Activated gamma-delta T cell (primary cell): ENCODE measurements around the gene RNF112.

Source experiments
- DNase-seq: peaks from one replicate; lab custom pipeline; 2025; lab: John Stamatoyannopoulos, UW
- total RNA-seq, 2 donors: gene quantifications; one replicate each; lab custom pipeline; 2026; lab: John Stamatoyannopoulos, UW

The RNF112 gene, protein sequence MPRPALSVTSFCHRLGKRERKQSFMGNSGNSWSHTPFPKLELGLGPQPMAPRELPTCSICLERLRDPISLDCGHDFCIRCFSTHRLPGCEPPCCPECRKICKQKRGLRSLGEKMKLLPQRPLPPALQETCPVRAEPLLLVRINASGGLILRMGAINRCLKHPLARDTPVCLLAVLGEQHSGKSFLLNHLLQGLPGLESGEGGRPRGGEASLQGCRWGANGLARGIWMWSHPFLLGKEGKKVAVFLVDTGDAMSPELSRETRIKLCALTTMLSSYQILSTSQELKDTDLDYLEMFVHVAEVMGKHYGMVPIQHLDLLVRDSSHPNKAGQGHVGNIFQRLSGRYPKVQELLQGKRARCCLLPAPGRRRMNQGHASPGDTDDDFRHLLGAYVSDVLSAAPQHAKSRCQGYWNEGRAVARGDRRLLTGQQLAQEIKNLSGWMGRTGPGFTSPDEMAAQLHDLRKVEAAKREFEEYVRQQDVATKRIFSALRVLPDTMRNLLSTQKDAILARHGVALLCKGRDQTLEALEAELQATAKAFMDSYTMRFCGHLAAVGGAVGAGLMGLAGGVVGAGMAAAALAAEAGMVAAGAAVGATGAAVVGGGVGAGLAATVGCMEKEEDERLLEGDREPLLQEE
- 0.20 to 0.74 reads per million in 2 donors for total RNA-seq

DNA sequence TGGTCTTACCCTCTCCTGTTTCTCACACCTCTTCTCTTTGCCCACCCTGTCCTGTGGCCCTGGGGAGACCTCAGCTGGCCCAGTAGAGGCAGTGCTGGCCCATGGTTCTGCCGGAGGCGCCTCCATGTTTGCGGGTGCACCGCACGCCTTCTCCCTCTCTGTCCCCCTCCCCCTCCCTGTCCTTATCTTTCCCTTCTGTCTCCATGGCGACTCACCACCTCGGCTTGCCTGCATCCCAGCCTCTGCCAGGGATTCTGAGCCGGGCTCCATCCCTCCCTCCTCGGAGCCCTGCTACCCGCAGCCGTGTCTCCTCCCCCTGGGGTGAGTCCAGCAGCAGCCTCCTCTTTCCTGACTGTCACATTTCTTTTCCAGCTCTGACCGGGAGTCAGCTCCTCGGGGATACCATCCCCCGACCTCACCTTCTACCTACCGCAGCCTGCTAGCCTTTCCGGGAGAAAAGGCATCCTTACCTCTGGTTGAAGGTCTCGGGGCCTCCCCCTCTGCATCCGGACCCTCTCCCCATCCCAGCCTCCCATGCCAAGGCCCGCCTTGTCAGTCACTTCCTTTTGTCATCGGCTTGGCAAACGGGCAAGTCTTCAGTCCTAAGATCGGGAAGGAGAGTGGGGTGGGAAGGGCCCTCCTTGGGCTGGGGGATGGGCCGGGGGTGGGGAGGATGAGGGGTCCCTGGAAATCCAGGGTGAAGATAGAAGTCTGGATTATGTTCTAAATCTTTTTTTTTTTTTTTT is at the start of gene RNF112:
TSS of gene RNF112 (plus strand) at position 358 of the 746 bp plus-strand sequence. CDS start at position 535, 177 bp downstream.
- DNase-seq = no peak

DNA sequence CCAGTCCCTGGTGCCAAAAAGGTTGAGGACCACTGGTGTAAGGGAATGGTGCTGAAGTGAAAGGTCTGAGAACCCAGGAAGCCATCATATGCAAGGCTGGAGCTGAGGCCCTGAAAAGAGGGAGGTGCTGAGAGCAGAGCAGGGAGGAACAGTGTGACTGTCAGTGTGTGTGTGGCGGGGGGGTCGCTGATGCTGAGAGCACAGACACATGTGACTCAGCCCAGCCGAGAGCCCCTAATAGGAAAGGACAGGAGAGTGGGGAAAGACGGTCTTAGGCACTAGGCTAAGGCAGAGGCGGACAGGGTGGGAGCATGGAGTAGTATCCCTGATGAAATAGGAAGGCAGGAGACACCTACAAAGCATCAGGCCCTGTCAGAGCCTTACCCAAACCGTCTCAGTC is 49.7 kb upstream of the RNF112 start:
- DNase-seq = no peak

DNA sequence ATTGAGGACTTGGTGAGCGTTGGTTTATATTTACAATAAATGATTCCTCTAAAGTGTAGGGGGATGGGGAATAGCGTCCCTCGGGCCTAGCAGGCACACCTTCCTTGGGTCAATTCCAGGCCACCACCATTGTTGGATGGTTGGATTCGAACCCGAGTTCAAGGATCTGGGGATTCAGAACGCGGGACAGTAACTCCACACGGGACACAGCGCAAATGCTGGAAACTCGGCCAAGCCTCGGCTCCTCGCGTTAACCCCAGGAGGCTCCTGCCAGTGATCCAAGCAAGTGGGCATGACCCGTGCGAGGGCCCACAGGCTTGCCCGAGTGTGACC is 49.1 kb upstream of the RNF112 start:
- DNase-seq = no peak

DNA sequence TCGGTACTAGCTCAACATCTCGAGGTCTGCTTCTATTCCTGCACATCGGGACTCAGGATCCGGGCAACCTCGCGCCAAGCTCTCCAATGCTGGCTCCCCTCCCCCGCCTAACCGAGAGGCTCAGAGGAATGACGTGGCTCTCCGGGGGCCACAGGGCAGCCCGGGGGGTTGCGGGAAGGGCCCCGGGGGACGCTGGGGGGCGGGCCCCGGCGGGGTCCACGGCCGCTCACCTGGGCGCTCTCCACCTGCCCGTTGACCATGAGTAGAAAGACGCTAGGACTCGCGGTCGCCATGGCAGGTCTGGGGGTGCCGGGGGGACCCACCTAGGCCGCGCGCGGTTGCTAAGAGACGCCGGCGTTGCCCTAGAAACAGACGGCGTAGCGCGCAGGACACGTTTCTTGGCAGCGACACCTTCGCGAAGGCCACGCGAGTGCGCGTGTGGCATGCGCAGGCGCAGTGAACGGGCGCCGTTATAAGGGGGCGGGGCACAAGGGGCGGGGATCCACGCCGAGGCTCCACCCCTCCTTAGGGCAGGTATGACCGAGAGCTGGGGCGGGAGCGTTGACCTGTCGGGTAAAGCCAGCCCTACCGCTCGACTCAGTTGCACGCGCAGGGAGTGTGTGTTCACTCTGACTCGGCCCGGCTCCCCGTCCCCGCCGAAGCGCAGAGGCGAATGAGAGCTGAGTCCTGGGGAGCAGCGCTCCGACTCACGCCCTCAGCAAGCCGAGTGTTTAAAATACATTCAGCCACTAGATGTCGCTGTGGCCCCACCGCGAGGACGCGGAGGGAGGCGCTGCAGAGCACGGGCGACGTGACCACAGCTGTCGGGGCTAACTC is 48.5 kb upstream of the RNF112 start, which contains the start of gene B9D1:
TSS of gene B9D1 (minus strand) at position 447 of the 837 bp plus-strand sequence. CDS start at position 293, 154 bp downstream.
- DNase-seq = peak; percentile 93

DNA sequence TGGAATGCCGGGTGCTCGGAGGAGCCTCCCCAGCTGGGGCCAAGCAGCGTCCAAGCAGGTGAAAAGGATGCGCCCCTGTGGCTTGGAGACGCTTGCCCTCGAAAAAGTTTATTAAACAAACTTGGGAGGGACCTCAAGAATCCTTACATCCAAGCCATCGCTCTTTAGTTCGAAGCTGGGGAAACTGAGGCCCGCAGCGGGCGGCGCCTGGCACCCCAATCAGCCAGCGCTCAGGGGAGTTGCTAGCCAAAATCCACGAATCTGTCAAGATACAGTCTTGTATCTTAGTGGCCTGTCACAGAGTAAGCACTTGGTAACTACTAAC is 48.0 kb upstream of the RNF112 start:
- no peak for DNase-seq

DNA sequence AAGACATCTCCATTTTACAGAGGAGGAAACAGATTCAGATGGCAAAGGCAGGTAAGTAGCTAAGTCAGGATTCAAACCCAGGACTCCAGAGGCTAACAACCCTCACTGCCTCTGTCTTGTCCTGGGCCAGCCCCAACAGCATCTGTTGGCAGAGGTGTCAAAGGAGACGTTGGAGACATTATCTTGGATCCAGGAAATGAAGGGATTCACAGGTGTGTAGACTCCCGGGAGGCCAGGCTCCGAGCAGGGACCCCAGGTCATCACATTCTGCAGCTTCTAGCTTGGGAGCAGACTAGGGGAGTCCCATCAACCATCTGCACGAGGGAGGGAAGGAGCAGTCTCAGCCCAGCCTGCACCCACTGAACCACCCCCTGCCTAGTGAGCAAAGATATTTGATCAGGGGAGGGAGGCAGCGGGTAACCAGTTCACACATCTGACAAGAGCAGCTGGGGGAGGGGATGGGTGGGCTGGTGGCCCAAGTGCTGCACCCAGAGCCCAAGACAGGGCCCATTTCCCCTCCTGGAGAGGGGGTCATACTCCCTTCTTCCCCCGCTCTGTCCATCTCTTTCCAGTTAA is 47.5 kb upstream of the RNF112 start:
- no peak for DNase-seq

DNA sequence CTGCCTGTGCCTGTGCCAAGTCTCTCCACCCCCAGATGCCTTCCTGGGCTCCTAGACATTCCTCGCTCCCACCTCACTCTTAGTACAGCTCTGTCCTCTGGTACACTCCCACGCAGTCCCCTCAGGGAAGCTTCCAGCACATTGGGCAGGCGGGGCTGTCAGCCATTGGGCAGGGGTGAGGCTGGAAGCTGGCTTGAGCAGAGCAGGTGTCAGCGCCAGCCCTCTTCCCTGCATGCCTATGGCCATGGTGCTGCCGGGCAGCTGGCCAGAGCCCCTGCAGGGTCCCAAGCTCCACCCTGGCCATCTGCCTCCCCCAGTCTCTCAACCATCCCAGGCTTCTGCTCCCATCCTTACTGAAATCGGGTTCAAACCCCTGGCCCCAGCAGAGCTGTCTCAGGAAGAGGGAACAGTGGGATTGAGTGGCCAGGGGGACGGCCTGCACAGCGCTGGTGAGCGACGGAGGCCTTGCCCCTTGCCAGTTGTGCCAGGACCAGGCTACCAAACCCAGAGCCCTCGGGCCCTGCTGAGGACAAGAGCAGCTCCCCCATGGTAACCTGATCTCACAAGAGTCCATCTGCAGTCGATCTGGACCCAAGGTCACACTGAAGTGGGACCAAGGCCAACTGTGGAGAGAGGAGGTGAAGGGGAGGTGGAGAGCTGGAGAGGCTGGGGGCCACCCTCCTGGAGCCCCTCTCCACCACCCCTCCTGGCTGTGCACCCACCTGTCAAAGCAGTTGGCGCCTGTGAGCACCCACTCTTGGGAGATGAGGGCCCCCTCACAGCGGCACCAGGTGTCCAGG is 46.1 kb upstream of the RNF112 start:
- DNase-seq = no peak

DNA sequence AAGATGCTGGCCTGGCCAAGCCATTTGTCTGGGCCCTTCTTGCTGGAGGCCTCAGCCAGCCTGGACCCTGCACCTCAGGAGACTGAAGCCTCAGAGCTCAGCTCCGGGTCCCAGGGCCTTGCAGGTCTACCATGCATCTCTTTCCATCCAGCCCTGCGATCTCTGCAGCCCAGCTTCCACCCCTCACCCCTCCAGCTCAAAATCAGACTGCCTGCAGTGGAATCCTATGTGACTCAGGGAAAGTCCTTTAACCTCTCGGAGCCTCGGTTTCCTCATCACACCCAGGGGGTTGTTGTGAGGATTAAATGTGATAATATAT is 45.6 kb upstream of the RNF112 start:
- no peak for DNase-seq

DNA sequence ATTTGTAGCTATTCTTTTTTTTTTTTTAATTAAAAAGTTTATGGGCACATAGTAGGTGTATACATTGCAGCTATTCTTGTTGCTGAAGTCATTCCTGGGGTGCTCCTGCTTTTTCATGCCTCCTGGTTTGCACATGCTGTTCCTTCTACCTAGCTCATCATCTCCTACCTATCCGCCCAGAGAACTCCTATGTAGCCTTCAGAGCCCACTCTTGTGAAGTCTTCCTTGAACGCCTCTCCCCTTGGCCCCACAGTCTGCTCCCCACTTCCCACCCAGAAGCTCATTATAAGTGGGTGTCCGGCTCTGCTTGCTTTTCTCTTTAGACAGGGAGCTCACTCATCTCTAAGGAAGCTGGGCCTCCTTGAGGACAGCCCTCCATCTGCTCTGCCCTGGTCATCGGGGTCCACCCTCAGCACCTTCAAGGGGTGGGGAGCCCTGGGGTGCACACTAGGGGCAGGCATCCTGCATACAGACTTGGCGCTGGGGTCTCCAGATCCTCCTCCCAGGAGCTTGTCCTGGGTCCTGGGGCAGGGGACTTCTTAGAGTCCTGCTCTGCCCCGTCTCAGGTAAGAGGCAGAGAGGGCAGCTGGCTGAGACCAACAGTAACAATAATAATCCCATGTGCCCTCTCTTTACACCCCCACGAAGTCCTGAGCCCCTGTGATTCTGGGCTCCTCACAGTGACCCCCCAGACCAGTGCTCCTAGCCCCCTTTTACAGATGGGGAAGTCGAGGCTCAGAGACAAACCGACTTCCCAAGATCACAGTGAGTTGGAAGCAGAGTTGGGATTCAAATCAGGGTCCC is 45.0 kb upstream of the RNF112 start:
- DNase-seq = no peak

DNA sequence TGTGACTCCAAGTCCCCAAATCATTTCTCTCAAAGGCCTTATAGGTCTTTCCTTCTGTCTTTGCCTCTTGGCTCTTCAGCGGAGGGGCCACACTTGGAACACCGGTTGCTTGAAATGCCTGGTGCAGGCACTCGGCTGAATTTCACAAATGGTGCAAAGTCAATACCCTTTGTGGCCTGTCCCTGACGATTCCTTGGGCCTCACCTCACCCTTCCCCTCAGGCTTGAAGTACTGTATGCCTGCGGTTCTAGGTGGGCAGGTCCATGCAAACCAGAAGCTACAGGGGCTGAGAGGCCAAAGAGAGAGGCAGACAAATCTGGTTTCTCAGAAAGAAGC is 44.4 kb upstream of the RNF112 start:
- no peak for DNase-seq

DNA sequence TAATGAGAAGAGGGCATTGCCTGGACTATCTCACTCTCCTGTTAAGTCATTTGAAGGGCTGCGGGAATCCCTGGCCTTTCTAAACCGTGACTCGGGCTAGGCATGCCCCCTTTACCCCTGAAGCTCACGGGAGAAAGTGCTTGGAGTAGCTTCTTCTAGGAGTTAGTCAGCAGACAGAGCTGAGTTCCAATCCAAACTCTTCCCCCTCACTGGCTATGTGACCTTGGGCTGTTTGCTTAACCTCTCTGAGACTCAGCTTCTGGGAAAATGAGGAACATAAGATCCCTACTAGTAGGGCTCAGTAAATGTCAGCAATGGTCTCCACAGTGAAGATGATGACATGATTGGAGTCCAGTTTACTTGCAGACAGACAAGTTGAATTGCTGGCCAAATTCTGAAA is 42.8 kb upstream of the RNF112 start:
- no peak for DNase-seq

DNA sequence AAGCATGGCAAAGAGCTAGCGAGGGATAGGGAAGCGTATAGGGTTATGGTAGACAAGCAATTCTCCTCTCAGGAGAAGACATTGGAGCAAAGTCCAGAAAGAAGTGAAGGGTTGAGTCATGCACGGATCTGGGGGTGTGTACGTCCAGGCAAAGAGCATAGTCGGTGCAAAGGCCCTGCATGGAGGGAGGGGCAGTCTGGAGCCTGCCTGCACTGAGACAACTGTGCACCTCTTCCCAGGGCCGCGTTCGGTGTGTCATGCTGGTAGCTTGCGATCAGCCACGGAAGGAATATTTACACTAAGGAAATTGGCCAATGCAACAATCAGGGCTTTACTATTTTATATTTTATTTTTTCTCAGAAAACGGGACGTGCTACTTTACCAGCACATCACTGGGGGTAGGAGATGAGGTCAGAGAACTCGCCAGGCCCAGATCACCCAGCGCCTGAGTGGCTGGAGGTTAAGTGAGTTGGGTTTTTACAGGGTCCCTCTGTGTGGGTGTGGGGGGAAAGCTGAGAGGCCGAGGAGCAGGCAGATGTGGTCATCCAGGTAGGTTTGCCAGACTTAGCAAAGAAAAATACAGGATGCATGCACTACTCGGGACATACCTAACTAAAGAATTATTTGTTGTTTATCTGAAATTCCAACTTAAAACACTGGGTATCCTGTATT is 41.8 kb upstream of the RNF112 start:
- no peak for DNase-seq

DNA sequence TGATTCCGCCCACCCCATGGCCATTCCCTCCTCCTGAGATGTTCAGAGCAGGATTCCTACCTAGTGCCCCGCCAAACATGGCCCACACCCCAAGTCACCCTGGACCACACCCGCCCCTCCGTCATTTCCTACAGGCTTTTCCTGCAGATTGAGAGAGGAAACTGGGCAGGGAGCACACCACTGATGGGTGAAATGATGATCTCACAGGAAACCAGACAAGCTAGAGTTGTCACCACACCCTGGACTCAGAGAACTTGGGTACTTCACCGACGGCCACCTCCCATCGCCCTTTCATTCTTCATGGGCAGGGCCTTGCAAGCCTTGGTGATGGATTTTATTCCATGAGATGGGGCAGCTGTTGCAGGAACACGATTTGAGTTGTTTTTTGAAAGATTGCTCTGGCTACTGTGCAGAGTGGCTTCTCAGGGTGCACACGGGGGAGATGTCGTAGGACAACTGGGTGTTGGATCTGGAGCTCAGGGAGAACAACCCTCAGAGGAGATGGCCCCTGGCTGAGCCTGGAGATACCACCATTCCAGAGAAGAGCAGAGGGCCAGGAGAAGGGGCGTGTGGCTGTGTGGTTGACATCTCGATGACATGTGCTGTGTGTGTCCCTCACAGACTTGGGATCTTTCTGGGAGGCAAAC is 41.1 kb upstream of the RNF112 start:
- no peak for DNase-seq

DNA sequence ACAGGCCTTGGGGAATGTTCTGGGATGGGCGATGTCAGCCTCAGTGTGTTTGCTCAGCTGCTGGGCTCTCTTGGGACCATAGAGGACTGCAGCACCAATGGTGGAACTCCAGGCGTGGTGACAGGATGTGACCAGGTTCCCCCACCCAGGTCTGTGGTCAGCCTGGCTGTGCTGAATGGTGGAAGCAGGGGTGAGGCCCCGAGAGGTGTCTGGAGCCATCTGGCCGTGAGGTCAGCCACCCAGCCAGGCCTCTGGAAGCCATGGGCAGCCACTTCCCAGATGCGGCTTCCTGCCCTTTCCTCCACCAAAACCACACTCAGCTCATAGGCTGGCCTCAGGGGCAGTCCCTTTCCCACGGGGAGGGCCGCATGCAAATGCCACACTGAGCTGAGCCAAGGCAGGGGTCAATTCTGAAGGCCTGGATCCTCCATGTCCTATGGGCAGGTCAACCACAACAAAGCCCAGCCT is 40.5 kb upstream of the RNF112 start:
- DNase-seq = no peak

DNA sequence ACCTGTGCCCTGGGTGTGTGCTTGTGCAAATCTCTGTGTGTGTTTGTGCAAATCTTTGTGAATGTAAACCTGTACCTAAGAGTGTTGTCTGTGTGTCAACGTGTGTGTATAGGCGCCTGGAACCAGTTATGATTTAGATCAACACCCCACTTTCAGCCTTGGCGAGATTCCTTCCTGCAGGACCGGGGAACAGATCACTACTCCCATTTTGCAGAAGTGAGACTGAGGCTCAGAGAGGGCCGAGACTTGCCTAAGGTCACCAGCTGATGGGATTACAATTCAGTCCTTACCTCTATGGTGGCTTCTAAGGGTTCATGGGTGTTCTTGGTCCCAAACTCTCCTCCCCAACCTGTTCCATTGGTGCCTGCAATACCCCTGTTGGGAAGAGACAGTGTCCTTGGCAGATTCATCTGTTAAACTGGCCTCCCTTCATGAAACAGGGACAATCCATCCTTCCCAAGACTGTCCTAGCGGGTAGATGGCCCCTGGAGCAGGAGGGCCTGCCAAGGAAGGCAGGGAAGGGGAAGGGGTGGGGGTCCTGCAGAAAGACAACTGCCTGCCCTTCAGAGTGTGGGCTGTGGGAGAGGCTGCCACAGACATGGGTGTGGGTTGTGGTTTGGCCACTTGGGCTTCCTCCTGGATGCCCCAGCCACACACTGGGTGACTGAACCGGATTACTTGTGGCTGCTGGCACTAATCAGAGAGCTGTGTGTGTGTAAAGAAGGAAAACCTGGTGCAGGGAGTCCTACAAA is 39.6 kb upstream of the RNF112 start:
- DNase-seq = no peak

DNA sequence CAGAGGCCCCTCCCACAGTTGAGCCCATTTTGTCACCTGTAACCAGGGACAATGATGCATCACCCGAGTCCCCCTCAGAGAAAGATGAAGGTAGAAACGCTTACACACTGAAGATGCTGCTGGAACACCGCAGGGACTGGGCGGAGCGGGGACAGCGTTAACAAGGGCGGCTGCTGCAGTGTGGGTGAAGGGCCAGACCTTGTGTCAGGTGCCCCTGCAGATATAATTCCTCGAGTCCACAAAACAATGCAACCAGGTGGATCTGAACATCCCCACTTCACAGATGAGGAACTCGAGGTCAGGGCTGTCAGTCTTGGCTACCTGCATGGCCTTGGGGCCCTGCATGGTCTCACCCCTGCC is 39.0 kb upstream of the RNF112 start:
- DNase-seq = no peak

DNA sequence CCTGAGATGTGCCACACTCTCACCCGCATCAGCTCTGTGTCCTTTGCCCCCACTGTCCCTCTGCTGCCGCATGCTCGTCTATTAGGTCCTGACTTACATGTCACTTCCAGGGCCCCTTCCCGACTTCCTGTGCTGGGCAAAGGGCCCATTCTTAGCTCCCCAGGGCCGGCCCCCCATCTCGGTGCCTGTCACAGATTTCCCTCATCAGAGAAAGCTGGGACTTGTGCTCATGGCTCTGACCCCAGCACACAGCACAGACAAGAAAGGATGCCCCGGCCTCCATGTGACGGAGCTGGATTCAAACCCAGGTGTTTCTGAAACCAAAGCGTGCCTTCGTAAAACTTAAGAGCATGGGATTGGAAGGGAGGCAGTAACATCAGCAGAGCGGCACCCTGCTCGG is 38.6 kb upstream of the RNF112 start:
- no peak for DNase-seq

DNA sequence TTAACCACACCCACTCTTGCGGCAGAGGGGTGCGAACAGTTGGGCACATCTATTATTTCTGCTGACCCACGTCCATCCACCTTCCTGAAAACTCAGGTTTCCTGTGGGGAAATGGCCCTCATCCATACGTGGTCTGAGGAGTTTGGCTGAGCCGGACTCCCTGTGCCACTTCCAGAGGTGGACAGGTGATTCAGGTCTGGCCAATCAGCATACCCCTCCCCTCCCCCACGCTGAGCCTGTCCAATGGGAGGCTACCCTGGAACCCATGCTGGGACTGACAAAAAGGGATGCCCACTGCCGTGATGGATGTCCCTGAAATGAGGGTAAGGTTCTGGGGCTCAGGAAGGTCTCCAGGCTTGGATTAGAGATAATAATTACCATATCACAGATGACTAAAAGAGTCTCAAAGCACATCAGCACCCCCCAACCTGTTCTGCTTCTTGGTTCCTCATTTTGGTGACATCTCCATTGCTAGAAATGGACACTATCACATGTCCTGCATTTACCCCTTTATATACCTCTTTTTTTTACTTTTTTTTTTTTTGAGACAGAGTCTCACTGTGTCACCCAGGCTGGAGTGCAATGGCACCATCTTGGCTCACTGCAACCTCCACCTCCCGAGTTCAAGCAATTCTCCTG is 38.0 kb upstream of the RNF112 start:
- DNase-seq = no peak
